NCI-H69 (cell line): Measurements from ENCODE around the gene CLCNKB.
"Not testable (repeated sequence)": the region's sequence is repeated elsewhere in the genome, so short reads cannot be mapped to it uniquely, and the experiment has no call there.

Experiments
- DNase-seq: peaks from one replicate; lab custom pipeline; 2025; lab: John Stamatoyannopoulos, UW

The CLCNKB gene

DNA sequence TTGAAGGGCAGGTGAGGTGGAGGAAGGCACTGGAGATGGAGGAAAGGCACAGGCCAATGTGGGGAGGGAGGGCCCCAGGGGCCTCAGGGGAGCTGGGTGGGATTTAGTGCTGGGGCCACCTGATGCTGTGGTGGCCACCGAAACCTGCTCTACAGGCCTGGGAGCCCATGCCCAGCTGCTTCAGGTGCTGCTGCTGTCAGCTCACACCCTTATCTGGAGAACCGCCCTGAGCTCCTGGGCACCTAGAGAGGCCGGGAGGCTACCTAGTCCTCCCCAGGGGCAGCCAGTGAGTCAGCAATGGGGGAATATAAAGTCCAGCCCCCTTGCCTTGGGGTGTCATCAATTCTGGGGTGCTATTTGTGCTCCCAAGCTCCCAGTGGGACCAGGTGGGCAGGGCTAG lies 17.7 kb downstream of the CLCNKB start:
- DNase-seq = no peak

DNA sequence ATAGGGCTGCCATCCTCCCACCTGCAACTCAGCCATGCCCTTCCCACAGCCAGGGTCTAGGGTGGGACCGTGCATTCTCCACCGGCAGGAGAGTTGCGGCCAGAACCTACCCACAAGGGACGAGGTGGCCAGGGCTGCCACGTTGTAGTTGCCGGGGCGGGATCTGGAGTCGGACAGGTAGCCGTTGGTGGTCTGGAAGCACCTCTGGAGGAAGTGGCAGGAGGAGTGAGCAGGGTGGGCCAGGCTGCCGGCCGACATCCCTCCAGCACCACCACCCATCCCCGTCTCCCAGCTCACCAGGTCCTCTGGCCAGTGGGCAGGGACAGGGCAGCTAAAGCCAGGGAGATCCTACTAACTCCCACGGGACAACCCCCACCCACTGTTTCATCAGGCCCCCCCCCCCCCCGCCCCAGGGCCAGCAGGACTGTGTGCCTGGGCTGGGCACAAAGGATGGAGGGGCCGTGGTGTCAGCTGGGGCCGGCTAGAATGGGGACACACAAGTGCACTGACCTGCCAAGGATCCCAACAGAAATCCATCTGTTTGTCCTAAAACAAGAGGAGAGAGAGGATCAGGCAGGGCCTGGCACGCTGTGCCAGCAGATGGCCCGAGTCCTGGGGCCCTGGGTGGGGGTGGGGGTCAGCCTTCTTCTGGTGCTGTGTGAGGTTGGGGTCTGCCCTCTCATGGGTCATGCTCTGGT lies 18.6 kb downstream of the CLCNKB start:
- not testable (repeated sequence) for DNase-seq

DNA sequence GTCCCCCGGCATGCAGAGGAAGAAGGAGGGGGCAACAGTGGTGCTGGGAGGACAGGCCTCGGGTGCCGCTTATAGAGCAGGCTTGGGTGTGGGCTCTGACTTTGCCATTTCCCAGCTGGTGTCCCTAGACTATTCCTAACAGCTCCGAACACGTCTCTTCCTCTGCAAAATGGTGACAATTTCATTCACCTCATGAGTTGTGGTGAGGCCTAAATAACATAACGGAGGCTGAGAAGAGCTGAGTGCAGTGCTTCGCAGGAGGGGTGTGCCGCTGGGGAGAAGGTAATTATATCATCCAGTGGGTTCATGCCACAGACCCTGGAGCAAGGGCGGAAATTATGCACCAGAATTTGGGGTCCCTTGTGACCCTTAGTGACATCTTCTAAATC lies 19.1 kb downstream of the CLCNKB start:
- DNase-seq = not testable (repeated sequence)

- no peak for DNase-seq
Observed at GRCh38 chr1:16063226-16063829, 19.7 kb downstream of the CLCNKB start.

DNA sequence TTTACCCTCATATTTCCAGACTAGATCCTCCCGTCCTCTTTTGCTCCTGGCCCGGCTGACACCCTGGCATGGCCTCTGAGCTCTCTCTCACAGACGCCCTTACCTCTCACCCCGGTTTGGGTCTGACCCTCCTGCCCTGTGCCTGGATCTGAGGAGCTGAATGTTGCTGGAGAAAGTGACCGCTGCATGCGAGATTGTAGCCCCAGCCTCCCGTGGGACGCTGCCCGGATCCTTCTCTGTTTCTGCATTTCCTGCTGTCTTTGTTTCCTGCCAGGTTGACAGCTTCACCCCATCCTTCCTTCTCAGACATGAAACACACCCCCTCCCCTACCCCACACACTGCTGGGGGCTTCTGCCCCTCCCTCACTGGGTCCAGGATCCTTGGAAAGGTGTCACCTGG lies 20.3 kb downstream of the CLCNKB start:
- DNase-seq = no peak

DNA sequence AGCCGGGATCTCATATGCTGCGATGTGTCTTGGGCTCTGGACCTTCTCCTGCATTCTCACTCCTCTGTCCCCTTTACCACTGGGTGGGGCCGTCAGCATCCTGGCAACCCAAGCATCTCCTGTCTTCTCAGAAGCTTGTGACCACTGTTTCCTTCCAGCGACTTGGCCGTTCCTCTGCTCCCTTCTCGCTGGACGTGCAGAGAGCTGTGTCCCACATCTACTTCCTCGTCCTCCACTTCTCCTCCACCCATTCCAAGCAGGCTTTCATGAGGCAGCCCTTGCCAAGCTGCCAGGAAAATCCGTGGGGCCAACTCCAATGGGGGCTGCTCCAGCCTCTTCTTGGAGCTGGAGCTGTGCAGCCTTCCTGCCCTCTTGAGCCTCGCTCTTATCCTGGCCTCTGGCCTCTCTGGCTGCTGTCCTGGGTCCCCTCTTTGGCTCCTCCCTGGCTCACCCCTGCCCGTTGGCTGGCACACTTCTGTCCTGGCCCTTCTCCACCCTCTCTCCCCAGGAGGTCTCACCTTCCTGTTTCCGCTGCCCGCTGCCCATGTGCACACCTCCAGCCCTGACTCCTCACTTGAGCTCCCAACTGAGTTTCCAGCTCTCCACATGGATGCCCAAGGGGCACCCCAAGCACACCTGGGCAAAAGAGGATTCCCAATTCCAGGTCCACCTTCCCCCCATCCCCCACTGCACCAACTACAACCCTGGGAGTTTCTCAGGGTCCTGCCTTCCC lies 21.1 kb downstream of the CLCNKB start:
- DNase-seq = peak; percentile 10

- no peak for DNase-seq
Observed at GRCh38 chr1:16065269-16065576, 21.6 kb downstream of the CLCNKB start.

DNA sequence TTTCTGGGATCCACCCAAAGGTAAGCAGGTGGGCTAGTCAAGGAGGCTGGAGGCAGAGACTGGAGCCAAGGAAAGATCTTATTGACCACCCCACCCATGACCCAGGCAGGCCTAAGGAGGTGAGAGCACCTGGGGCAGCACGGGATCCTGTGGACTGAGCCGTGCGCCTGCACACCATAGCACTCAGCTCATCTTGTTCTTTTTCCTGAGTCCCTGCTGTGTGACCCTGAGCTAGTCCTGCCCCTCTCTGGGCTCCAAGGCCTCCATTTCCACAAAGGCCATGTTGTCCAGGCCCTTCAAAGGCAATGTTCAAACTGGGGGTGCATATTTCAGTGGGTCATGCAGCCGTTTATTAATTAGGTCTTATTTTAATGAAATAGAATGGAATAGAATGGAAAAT lies 22.7 kb downstream of the CLCNKB start:
- no peak for DNase-seq

DNA sequence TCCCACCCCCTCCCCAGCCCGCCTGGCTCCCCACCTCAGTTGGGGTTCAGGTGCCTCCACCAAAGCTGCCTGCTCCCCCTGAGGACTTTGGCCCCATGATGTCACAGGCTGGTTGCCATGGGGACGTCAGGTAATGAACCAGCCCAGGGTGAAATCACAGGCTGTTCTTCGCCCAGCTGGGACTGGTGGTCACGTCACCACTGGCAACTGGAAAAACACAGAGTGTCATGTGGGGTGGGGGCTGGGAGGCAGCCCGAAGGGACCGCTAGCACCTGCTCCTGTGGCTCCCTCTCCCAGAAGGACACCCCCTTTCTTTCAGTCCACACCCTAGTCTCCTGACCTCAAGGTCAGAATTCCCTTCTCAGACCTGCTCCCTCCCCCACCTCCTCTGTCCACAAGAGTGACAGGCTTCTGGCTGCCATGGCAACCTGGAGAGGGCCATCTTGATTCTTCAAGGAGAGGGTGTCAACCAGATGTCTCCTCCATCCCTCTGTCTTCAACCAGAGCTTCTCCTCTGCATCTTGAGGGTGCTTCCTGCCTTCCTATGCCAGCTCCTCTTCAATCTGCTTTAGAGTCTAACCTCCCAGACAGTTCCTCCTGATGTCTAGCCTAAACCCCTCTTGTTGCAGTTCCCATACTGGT lies 23.7 kb downstream of the CLCNKB start:
- DNase-seq = peak; percentile 53

GRCh38 chr1:16067933-16068332 lies 24.4 kb downstream of the CLCNKB start:
- DNase-seq = no peak

GRCh38 chr1:16068356-16069270 lies 25.0 kb downstream of the CLCNKB start:
- no peak for DNase-seq

GRCh38 chr1:16070640-16071355 lies 27.2 kb downstream of the CLCNKB start:
- DNase-seq = no peak

DNA sequence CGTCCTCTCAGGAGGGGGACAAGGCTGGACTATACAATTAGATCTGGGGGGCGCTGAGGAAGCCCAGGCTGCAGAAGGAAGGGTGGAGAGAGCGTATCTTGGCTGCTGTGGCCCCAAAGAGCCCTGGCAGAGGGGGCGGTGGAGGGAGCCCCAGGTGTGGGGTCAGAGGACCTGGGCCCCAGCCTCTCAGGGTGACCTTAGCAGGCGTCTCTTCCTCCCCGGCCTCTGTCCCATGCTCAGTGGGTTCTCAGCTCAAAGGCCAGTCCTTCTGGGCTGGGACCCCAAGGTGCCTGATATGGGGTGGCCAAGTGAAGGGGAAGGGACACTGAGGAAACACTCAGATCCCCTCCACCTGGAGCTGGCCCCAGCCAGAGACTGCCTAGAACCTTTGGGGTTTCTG lies 28.0 kb downstream of the CLCNKB start:
- no peak for DNase-seq

DNA sequence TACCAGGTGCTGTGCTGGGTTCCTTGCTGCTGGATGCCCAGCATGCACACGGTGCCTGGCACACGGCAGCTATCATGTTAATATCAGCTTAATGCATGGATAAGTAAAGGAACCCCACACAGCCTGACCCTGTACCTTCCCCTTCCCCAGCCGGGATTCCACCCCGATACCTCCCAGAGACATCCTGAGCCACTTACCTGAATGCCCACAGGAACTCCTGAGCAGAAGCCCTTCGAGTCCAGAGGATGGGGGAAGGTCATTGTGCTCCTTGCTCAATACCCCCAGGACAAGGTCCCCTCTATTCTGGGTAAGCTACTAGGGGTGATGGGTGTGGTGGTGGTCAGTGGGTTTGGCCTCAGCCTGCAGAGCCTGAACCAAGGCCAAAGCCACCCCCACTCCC lies 28.5 kb downstream of the CLCNKB start:
- DNase-seq = no peak

- peak; percentile 42 for DNase-seq
Observed at GRCh38 chr1:16072616-16073484, 29.3 kb downstream of the CLCNKB start.

- peak; percentile 55 for DNase-seq
Observed at GRCh38 chr1:16073490-16074119, 30.0 kb downstream of the CLCNKB start, which contains the start of gene FAM131C. TSS of gene FAM131C (minus strand) at chr1:16073651. CDS start at chr1:16073442, 209 bp downstream.

- no peak for DNase-seq
Observed at GRCh38 chr1:16074217-16074616, 30.6 kb downstream of the CLCNKB start.

GRCh38 chr1:16075337-16076030 lies 31.9 kb downstream of the CLCNKB start:
- no peak for DNase-seq
